HEK293 (cell line): ENCODE measurements around the gene RAB11FIP5.

Source experiments
- CTCF ChIA-PET: fragments of 350-600 bp; formaldehyde crosslinking; extraction: SDS; loops from one replicate; lab custom pipeline; 2021; ENCODE audit warnings: antibody characterized with exemption; lab: Yijun Ruan, JAX
- POLR2A ChIA-PET: fragments of 300-600 bp; formaldehyde crosslinking; extraction: SDS; loops from one replicate; lab custom pipeline; 2020; ENCODE audit warnings: antibody characterized with exemption, inconsistent platforms; lab: Yijun Ruan, JAX
- H3K27ac ChIP-seq: fragments of 200-500 bp; sonication (Bioruptor generic); 2 replicates; pipeline ENCODE4 v1.5.1; 2014; ENCODE audit warnings: low read depth, low read length, control low read depth, inconsistent platforms; ENCODE audit errors: extremely low read depth
- H3K36me3 ChIP-seq, 2 experiments: fragments of 200-500 bp in 1 of 2; sonication (Bioruptor generic) in 1 of 2; 1 replicate in 1 of 2; 2 replicates in 1 of 2; pipeline ENCODE4 v1.5.1; 2014 to 2017; ENCODE audit warnings: inconsistent platforms in 2 of 2, low read length in 2 of 2; ENCODE audit not compliant: control insufficient read depth in 2 of 2, insufficient read depth in 1 of 2
- H3K4me1 ChIP-seq: fragments of 200-500 bp; sonication (Bioruptor generic); 2 replicates; pipeline ENCODE4 v1.5.1; 2014; ENCODE audit warnings: mild to moderate bottlenecking, low read length, inconsistent platforms; ENCODE audit not compliant: control insufficient read depth, insufficient read depth
- H3K4me3 ChIP-seq: 2 replicates; pipeline ENCODE4 v1.5.1; 2011; ENCODE audit warnings: low read depth, mild to moderate bottlenecking, control low read depth, low read length, moderate library complexity
- H3K9me3 ChIP-seq: fragments of 200-500 bp; sonication (Bioruptor generic); 2 replicates; pipeline ENCODE4 v1.5.1; 2014; ENCODE audit warnings: low read depth, low read length, inconsistent platforms; ENCODE audit not compliant: control insufficient read depth, insufficient read depth
- EGR2 ChIP-seq: fragments of 450-650 bp; formaldehyde crosslinking; IDR thresholded peaks from 2 replicates; pipeline ENCODE4 v1.5.1; 2016; ENCODE audit warnings: low read depth, missing biosample characterization, missing genetic modification characterization
- RBAK ChIP-seq: fragments of 450-650 bp; formaldehyde crosslinking; IDR thresholded peaks from 2 replicates; pipeline ENCODE4 v1.5.1; 2016; ENCODE audit warnings: missing biosample characterization, missing genetic modification characterization
- ZNF169 ChIP-seq: fragments of 450-650 bp; formaldehyde crosslinking; IDR thresholded peaks from 2 replicates; pipeline ENCODE4 v1.5.1; 2016; ENCODE audit warnings: missing biosample characterization, missing genetic modification characterization
- ZNF292 ChIP-seq: fragments of 450-650 bp; formaldehyde crosslinking; IDR thresholded peaks from 2 replicates; pipeline ENCODE4 v1.5.1; 2016; ENCODE audit warnings: low read depth, missing biosample characterization, missing genetic modification characterization, borderline replicate concordance

Gene RAB11FIP5

GRCh38 chr2:73027340-73027739 is 85.4 kb downstream of the RAB11FIP5 start:
- no peak overlapping the region for H3K27ac ChIP-seq
- no peaks in the 10 kb centered on the region for H3K9me3 ChIP-seq
- CTCF ChIA-PET, result no interaction called here
- no peak for TF ChIP-seq RBAK (tag by site-specific recombination)
- H3K4me3 ChIP-seq, result no peak overlapping the region
- peaks cover 4 to 8% of the 10 kb centered on the region in 2 experiments; a peak in 2 of 3 replicates for H3K36me3 ChIP-seq
- peaks cover 6% of the 10 kb centered on the region; the same call in 1 of the 2 replicates for H3K4me1 ChIP-seq
- POLR2A ChIA-PET, result no interaction called here

GRCh38 chr2:73023497-73023896 is 89.3 kb downstream of the RAB11FIP5 start:
- no peak for TF ChIP-seq EGR2 (tag by site-specific recombination)
- TF ChIP-seq ZNF292 (tag by site-specific recombination), result no peak
- no peak for TF ChIP-seq ZNF169 (tag by site-specific recombination)
- POLR2A ChIA-PET, result no interaction called here
- Histone ChIP-seq H3K27ac (no peak overlapping the region), H3K4me1 (peaks cover 2% of the 10 kb centered on the region; the same call in 1 of the 2 replicates), H3K36me3 (peaks cover 4 to 15% of the 10 kb centered on the region in 2 experiments; a peak in 2 of 3 replicates), H3K4me3 (no peak overlapping the region), H3K9me3 (no peaks in the 10 kb centered on the region)
- CTCF ChIA-PET, result interaction anchor here (1.3 to 1.4 kb wide), 2 partner anchors 88 to 133 kb away, joined by 4 read pairs; no protein-coding TSS in a partner anchor
